ENCODE results near the gene TNFRSF8. TPM values are rescaled to one million over a fixed set of nuclear protein-coding genes. Genes with fewer than 3 reads are reported as not detected.

Gene TNFRSF8
- total and polyA plus RNA-seq, 12 donors, result 0.17 to 0.61 (median 0.42) TPM; not detected in 1

DNA sequence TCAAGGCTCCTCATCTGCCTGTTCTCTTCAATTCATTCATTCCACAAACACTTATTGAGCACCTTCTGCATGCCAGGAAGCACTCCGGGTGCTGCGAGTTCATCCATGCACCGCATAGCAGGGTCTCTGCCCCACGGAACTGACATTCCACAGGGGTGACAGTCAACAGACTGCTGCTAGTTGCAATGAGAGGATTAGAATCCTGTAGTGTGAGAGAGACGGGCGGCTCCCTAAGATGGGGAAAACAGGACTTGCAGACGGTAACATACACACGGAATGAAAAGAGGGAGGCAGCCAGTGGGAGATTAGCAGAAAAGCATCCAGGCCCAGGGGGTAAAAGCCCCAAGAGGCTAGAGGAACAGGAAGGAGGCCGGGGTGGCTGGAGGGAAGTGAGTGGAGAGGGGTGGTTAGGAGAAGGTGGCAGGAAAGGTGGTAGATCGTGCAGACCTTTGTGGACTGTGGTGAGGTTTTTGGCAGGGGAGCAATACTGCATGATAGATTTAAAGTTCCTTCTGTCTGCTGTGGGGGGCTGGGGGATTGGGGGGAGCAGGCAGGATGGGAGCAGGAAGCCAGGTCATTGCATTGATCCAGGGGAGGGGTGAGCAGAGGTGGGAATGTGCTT is 6.6 kb downstream of the TNFRSF8 start:
- Histone ChIP-seq H3K27me3 (peaks cover 15% of the 10 kb centered on the region), H3K4me3 (no peak overlapping the region), H3K36me3 (replicated peaks in 1 of 2) (no peaks in the 10 kb centered on the region), H3K4me1 (replicated peaks in 1 of 2) (no peaks in the 10 kb centered on the region), H3K27ac (no peak overlapping the region), H3K9me3 (replicated peaks in 1 of 3) (no peaks in the 10 kb centered on the region)
- intact Hi-C loops (cut with DNase I), result no loop called here
- 55 to 72% (median 62%) methylated on average over 10 of the region's 10 CpGs for WGBS, 4 donors
- TF ChIP-seq, protein P1, sequence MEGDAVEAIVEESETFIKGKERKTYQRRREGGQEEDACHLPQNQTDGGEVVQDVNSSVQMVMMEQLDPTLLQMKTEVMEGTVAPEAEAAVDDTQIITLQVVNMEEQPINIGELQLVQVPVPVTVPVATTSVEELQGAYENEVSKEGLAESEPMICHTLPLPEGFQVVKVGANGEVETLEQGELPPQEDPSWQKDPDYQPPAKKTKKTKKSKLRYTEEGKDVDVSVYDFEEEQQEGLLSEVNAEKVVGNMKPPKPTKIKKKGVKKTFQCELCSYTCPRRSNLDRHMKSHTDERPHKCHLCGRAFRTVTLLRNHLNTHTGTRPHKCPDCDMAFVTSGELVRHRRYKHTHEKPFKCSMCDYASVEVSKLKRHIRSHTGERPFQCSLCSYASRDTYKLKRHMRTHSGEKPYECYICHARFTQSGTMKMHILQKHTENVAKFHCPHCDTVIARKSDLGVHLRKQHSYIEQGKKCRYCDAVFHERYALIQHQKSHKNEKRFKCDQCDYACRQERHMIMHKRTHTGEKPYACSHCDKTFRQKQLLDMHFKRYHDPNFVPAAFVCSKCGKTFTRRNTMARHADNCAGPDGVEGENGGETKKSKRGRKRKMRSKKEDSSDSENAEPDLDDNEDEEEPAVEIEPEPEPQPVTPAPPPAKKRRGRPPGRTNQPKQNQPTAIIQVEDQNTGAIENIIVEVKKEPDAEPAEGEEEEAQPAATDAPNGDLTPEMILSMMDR (IDR thresholded peaks at IDR 0.05), result no peak
- no peak for TF ChIP-seq POLR2A (IDR thresholded peaks at IDR 0.05)
- DNase-seq, result no peak

DNA sequence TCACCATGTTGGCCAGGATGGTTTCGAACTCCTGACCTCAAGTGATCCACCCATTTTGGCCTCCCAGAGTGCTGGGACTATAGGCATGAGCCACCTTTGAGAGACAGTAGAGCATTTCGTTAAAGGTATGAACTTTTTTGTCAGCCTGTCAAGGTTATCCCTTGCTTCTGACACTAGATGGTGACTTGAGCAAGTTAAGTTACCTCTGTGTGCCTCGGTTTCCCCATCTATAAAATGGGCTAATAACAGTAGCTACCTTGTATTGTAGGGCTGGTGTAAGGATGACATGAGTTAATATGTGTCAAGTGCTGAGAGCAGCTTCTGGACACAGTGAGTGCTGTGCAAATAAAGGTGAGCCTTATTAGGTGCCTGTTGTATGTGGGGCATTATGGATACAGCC is 8.8 kb downstream of the TNFRSF8 start:
- no peaks in the 10 kb centered on the region for H3K36me3 ChIP-seq (replicated peaks in 1 of 2)
- peaks cover 7% of the 10 kb centered on the region for H3K27me3 ChIP-seq
- no peak overlapping the region for H3K27ac ChIP-seq
- no peak for DNase-seq
- H3K4me3 ChIP-seq, result no peak overlapping the region
- no peaks in the 10 kb centered on the region for H3K4me1 ChIP-seq (replicated peaks in 1 of 2)
- H3K9me3 ChIP-seq (replicated peaks in 1 of 3), result no peaks in the 10 kb centered on the region
- TF ChIP-seq, protein P1 (IDR thresholded peaks at IDR 0.05), result no peak
- no peak for TF ChIP-seq POLR2A (IDR thresholded peaks at IDR 0.05)
- intact Hi-C loops (cut with DNase I), result no loop called here
- 71 to 78% (median 76%) methylated on average over 3 of the region's 3 CpGs for WGBS, 4 donors

DNA sequence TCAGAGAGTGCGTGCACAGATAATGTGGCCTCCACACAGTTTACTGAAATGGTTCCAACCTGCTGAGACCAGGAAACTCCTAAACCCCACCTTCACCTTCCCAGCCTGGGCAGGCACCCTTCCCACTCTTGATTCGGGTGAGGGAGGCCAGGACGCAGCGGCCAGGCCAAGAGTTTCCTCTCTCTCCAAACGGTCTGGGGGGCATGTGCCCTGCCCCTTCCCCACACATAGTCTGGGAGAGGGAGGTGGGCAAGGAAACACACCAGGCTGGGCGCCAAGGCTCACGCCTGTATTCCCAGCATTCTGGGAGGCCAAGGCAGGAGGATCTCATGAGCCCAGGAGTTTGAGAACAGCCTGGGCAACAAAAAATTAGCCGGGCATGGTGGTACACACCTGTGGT is 9.6 kb downstream of the TNFRSF8 start:
- 74 to 88% (median 80%) methylated on average over 3 to 8 of the region's 8 CpGs for WGBS, 4 donors
- Histone ChIP-seq H3K27ac (no peak overlapping the region), H3K27me3 (peaks cover 5% of the 10 kb centered on the region), H3K36me3 (replicated peaks in 1 of 2) (no peaks in the 10 kb centered on the region), H3K4me1 (replicated peaks in 1 of 2) (no peaks in the 10 kb centered on the region), H3K9me3 (replicated peaks in 1 of 3) (no peaks in the 10 kb centered on the region), H3K4me3 (no peak overlapping the region)
- no peak for DNase-seq
- intact Hi-C loops (cut with DNase I), result no loop called here
- no peak for TF ChIP-seq POLR2A (IDR thresholded peaks at IDR 0.05)
- TF ChIP-seq, protein P1 (IDR thresholded peaks at IDR 0.05), result no peak

DNA sequence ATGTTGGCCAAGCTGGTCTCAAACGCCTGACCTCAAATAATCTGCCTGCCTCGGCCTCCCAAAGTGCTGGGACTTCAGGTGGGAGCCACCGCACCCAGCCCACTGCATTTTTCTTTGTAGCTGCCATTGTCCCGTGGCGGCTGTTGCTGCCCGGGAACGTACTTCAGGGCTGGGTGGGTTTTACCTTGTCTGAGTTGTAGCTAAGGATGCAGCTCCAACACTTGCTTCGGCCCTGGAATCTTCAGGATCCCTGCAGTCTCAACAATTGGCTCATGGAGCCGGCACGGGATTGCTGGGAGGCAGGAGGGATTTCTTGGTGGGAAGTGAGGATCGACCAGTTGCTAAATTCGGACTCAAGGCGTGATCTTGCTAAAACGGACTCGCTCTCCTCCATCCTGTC is 10.7 kb downstream of the TNFRSF8 start:
- no peaks in the 10 kb centered on the region for H3K36me3 ChIP-seq (replicated peaks in 1 of 2)
- H3K27ac ChIP-seq, result no peak overlapping the region
- TF ChIP-seq, protein P1 (IDR thresholded peaks at IDR 0.05), result no peak
- TF ChIP-seq POLR2A (IDR thresholded peaks at IDR 0.05), result no peak
- no peak for DNase-seq
- H3K9me3 ChIP-seq (replicated peaks in 1 of 3), result no peaks in the 10 kb centered on the region
- H3K27me3 ChIP-seq, result peaks cover 5% of the 10 kb centered on the region
- intact Hi-C loops (cut with DNase I), result no loop called here
- WGBS, 4 donors, result 84 to 91% (median 87%) methylated on average over 11 to 15 of the region's 15 CpGs
- H3K4me3 ChIP-seq, result no peak overlapping the region
- no peaks in the 10 kb centered on the region for H3K4me1 ChIP-seq (replicated peaks in 1 of 2)

Measured in adrenal gland (tissue), 12 donors.